BE2C (cell line): Measurements from ENCODE around the gene KSR1.

Experiments used
- DNase-seq: peaks from one replicate; pipeline ENCODE4 v3.0.0-alpha.2; 2020
- H3K27me3 ChIP-seq: fragments of 250-450 bp; sonication (Bioruptor Pico); 2 replicates; pipeline ENCODE4 v1.5.1; 2020; ENCODE audit warnings: mild to moderate bottlenecking
- H3K36me3 ChIP-seq: fragments of 250-450 bp; sonication (Bioruptor Pico); 2 replicates; pipeline ENCODE4 v1.5.1; 2020; ENCODE audit warnings: mild to moderate bottlenecking
- H3K4me1 ChIP-seq: fragments of 250-450 bp; sonication (Bioruptor Pico); 2 replicates; pipeline ENCODE4 v1.5.1; 2020
- H3K4me3 ChIP-seq: 2 replicates; pipeline ENCODE4 v1.5.1; 2011; ENCODE audit warnings: low read depth, low read length
- H3K9me3 ChIP-seq: fragments of 250-450 bp; sonication (Bioruptor Pico); 2 replicates; pipeline ENCODE4 v1.5.1; 2020
- CTCF ChIP-seq: IDR thresholded peaks from 2 replicates; pipeline ENCODE4 v1.5.1; 2012; ENCODE audit warnings: mild to moderate bottlenecking, low read depth, low read length

The KSR1 gene

GRCh38 chr17:27451906-27452305 lies 4.3 kb upstream of the KSR1 start:
- Histone ChIP-seq H3K36me3 (no peaks in the 10 kb centered on the region), H3K9me3 (no peaks in the 10 kb centered on the region), H3K4me1 (no peaks in the 10 kb centered on the region; the same call in 1 of the 2 replicates), H3K27me3 (no peaks in the 10 kb centered on the region), H3K4me3 (no peak overlapping the region)
- DNase-seq, result no peak
- no peak for TF ChIP-seq CTCF

DNA sequence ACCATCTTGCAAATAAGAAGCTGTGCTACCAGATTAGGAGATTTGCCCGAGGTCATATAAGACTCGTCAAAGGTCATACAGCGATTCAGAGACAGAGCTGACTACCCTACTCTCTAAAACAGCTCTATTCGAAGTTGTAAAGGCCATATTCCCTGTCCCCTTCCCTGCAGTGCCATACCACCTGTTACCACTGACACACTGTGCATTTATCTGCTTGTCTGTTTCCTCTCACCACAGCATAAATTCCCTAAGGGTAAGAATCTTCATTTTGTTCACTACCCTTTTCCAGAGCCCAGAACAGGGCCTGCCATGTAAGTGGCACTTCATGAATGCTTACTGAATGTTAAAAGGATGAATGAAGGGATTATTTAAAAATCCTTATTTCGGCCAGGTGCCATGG lies 3.4 kb upstream of the KSR1 start:
- H3K9me3 ChIP-seq, result no peaks in the 10 kb centered on the region
- H3K4me1 ChIP-seq, result no peaks in the 10 kb centered on the region
- TF ChIP-seq CTCF, result no peak
- DNase-seq, result no peak
- H3K4me3 ChIP-seq, result no peak overlapping the region
- no peaks in the 10 kb centered on the region for H3K36me3 ChIP-seq
- H3K27me3 ChIP-seq, result no peaks in the 10 kb centered on the region

- no peaks in the 10 kb centered on the region for H3K9me3 ChIP-seq
- TF ChIP-seq CTCF, result no peak
- H3K27me3 ChIP-seq, result no peaks in the 10 kb centered on the region
- no peak for DNase-seq
- H3K4me1 ChIP-seq, result no peaks in the 10 kb centered on the region
- H3K4me3 ChIP-seq, result no peak overlapping the region
- H3K36me3 ChIP-seq, result no peaks in the 10 kb centered on the region
Observed at GRCh38 chr17:27453471-27453870, 2.8 kb upstream of the KSR1 start.

- DNase-seq, result no peak
- no peak for TF ChIP-seq CTCF
- Histone ChIP-seq H3K36me3 (no peaks in the 10 kb centered on the region), H3K4me3 (no peak overlapping the region), H3K27me3 (no peaks in the 10 kb centered on the region), H3K4me1 (no peaks in the 10 kb centered on the region), H3K9me3 (no peaks in the 10 kb centered on the region)
Observed at GRCh38 chr17:27454089-27454488, 2.2 kb upstream of the KSR1 start.

DNA sequence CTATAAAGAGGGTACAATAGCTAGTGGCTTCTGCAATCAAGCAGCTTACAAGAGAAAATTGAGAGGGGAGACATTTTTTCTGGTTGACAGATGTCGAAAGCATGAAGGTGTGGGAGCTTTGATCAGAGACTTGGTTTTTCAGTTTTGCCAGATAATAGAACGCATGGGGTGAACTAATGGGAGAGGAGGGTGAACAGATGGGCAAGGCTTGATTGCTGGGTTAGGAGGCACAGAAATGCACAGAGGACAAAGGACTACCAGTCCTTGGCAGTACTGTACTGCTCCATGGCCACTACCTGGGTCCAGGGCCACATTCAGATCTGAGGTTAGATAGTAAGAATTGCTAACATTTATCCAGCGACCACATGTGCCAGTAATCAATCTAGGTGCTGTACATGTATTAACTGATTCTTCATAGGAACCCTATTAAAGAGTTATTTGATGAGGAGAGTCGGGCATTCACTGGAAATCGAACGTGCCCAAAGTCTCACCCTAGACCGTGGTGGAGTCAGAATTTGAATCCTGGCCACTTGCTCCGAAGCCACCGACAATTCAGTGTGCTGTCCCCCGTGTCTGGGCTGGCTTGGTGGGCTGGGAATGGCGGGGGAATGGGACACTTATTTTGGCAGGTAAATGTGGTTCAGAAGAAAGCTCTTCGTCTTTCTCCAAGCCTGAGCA lies 873 bp upstream of the KSR1 start:
- no peaks in the 10 kb centered on the region for H3K36me3 ChIP-seq
- no peaks in the 10 kb centered on the region for H3K27me3 ChIP-seq
- TF ChIP-seq CTCF, result no peak
- no peaks in the 10 kb centered on the region for H3K9me3 ChIP-seq
- H3K4me3 ChIP-seq, result peak overlapping the region; percentile 53
- DNase-seq, result no peak
- H3K4me1 ChIP-seq, result no peaks in the 10 kb centered on the region

- TF ChIP-seq CTCF, result no peak
- H3K4me3 ChIP-seq, result peak overlapping the region; percentile 62
- no peaks in the 10 kb centered on the region for H3K9me3 ChIP-seq
- H3K36me3 ChIP-seq, result no peaks in the 10 kb centered on the region
- no peaks in the 10 kb centered on the region for H3K4me1 ChIP-seq
- peak; percentile 39 for DNase-seq
- no peaks in the 10 kb centered on the region for H3K27me3 ChIP-seq
Observed at GRCh38 chr17:27456681-27457359, 572 bp downstream of the KSR1 start.
